Psoas muscle (tissue), 8 donors: Measurements from ENCODE around the gene TGFA. TPM values are rescaled to one million over a fixed set of nuclear protein-coding genes. Genes with fewer than 3 reads are reported as not detected.

Source experiments
- ATAC-seq, 4 donors: fragments of 200-7000 bp; cut with Tn5 transposase; one replicate each; pipeline ENCODE4 v1.9.1; 2020; ENCODE audit warnings: moderate library complexity in 3 of 4, mild to moderate bottlenecking in 2 of 4
- DNase-seq, 2 donors: peaks; one replicate each; pipeline ENCODE4 v3.0.0-alpha.2; 2020
- H3K27ac ChIP-seq: fragments of 200-600 bp; one replicate; pipeline ENCODE4 v1.8.0; 2022
- H3K27me3 ChIP-seq, 3 donors: fragments of 200-600 bp in 1 of 3; one replicate each; pipeline versions ENCODE4 v1.6.1 to v1.8.0; 2013 to 2022; ENCODE audit warnings: low read length in 2 of 3, mild to moderate bottlenecking in 2 of 3, moderate library complexity in 1 of 3; ENCODE audit not compliant: insufficient read depth in 3 of 3
- H3K36me3 ChIP-seq, 2 donors: fragments of 200-600 bp in 1 of 2; one replicate each; pipeline versions ENCODE4 v1.6.1 to v1.8.0; 2013 to 2022; ENCODE audit warnings: low read depth in 1 of 2, mild to moderate bottlenecking in 1 of 2, moderate library complexity in 1 of 2; ENCODE audit not compliant: insufficient read depth in 1 of 2
- H3K4me1 ChIP-seq: fragments of 200-600 bp; one replicate; pipeline ENCODE4 v1.8.0; 2022
- H3K4me3 ChIP-seq: fragments of 200-600 bp; one replicate; pipeline ENCODE4 v1.8.0; 2022; ENCODE audit warnings: mild to moderate bottlenecking
- H3K9me3 ChIP-seq: fragments of 200-600 bp; one replicate; pipeline ENCODE4 v1.8.0; 2022
- CTCF ChIP-seq: fragments of 200-600 bp; IDR thresholded peaks from one replicate; pipeline ENCODE4 v1.8.0; 2022; ENCODE audit warnings: antibody characterized with exemption
- WGBS, 3 donors: extraction: QIAGEN DNeasy Blood & Tissue Kit; methylation state at CpG; one replicate each; pipeline versions ENCODE4 v1.1.6 to v1.1.7; 2013; 5-methylcytosine and 5-hydroxymethylcytosine counted together
- intact Hi-C, 2 donors: fragments of 100-400 bp; cut with DNase I; formaldehyde crosslinking; loops; one replicate each; pipeline versions ENCODE4 v1.11.0 to v1.14.2; 2022
- polyA plus RNA-seq, 3 donors: library from polyadenylated mRNA; stranded (reverse); fragments of 200-250 nt; gene quantifications; one replicate each; pipeline ENCODE4 v1.2.3, GENCODE V29; 2013
- total RNA-seq, 4 donors: library from RNA; stranded (reverse); fragmentation: NEBNext Ultra II Directional in 2 of 4; extraction: Animal tissue kit (Norgen Biotek cat#: 25700) in 2 of 4; gene quantifications; one replicate each; pipeline versions ENCODE4 v1.2.1 to v1.2.4, GENCODE V29; 2021 to 2023
- donor health status: healthy with polysubstance abuse.
- donor health status: DM: no; HTN: no; CAD: no; lungs with moderate emphysema.
- donor health status: Bipolar disorder and iron deficiency.
- donor health status: healthy.
- donor health status: DM: yes; HTN: yes; CAD: no.
- donor health status: DM: no; HTN: no; CAD: no.
- donor health status: DM: no; HTN: no; CAD: no.
- donor health status: DM: yes; HTN: yes; CAD: no.

Gene TGFA
- total and polyA plus RNA-seq, 7 donors, result 0.03 to 0.39 (median 0.12) TPM

- TF ChIP-seq CTCF, result no peak
- ATAC-seq (no peak), DNase-seq (peak in 1 of 2 donors; percentile 22)
- Histone ChIP-seq H3K27ac (no peak overlapping the region), H3K4me1 (no peaks in the 10 kb centered on the region), H3K27me3 (peaks cover 0 to 3% (median 0%) of the 10 kb centered on the region in 3 donors), H3K9me3 (no peaks in the 10 kb centered on the region), H3K36me3 (no peaks in the 10 kb centered on the region), H3K4me3 (no peak overlapping the region)
- intact Hi-C loops, result no loop called here
- WGBS, 3 donors, result 29 to 34% (median 32%) methylated on average over 15 of the region's 15 CpGs
Observed at GRCh38 chr2:70514612-70515055, 39.0 kb downstream of the TGFA start.

- no peak for TF ChIP-seq CTCF
- Histone ChIP-seq H3K9me3 (no peaks in the 10 kb centered on the region), H3K36me3 (no peaks in the 10 kb centered on the region), H3K27me3 (peaks cover 0 to 3% (median 0%) of the 10 kb centered on the region in 3 donors), H3K4me3 (no peak overlapping the region), H3K27ac (no peak overlapping the region), H3K4me1 (no peaks in the 10 kb centered on the region)
- 44 to 48% (median 46%) methylated on average over 4 of the region's 4 CpGs for WGBS, 3 donors
- intact Hi-C loops, result no loop called here
- ATAC-seq (no peak), DNase-seq (no peak)
Observed at GRCh38 chr2:70513738-70514137, 39.9 kb downstream of the TGFA start.

GRCh38 chr2:70511971-70512729, 41.5 kb downstream of the TGFA start:
- Histone ChIP-seq H3K4me1 (no peaks in the 10 kb centered on the region), H3K36me3 (no peaks in the 10 kb centered on the region), H3K9me3 (no peaks in the 10 kb centered on the region), H3K4me3 (no peak overlapping the region), H3K27me3 (peaks cover 0 to 6% (median 0%) of the 10 kb centered on the region in 3 donors), H3K27ac (no peak overlapping the region)
- DNase-seq (no peak), ATAC-seq (no peak)
- TF ChIP-seq CTCF, result no peak
- intact Hi-C loops, result no loop called here
- 76 to 78% (median 76%) methylated on average over 8 of the region's 8 CpGs for WGBS, 3 donors

GRCh38 chr2:70510313-70510712, 43.3 kb downstream of the TGFA start:
- peaks cover 0 to 6% (median 0%) of the 10 kb centered on the region in 3 donors for H3K27me3 ChIP-seq
- no peak for DNase-seq
- no peaks in the 10 kb centered on the region for H3K9me3 ChIP-seq
- WGBS, 3 donors, result 75 to 87% (median 82%) methylated on average over 1 of the region's 1 CpG
- no peak overlapping the region for H3K4me3 ChIP-seq
- ATAC-seq, result no peak
- H3K27ac ChIP-seq, result no peak overlapping the region
- no peaks in the 10 kb centered on the region for H3K4me1 ChIP-seq
- TF ChIP-seq CTCF, result no peak
- intact Hi-C loops, result no loop called here
- no peaks in the 10 kb centered on the region for H3K36me3 ChIP-seq

GRCh38 chr2:70509565-70509964, 44.1 kb downstream of the TGFA start:
- H3K4me1 ChIP-seq, result no peaks in the 10 kb centered on the region
- ATAC-seq (no peak), DNase-seq (no peak)
- H3K27ac ChIP-seq, result no peak overlapping the region
- peaks cover 0 to 4% (median 0%) of the 10 kb centered on the region in 3 donors for H3K27me3 ChIP-seq
- intact Hi-C loops, result no loop called here
- H3K36me3 ChIP-seq, result no peaks in the 10 kb centered on the region
- H3K4me3 ChIP-seq, result no peak overlapping the region
- no peak for TF ChIP-seq CTCF
- no peaks in the 10 kb centered on the region for H3K9me3 ChIP-seq
- 44 to 63% (median 53%) methylated on average over 3 of the region's 3 CpGs for WGBS, 3 donors
